HG03066 (cell line): ENCODE results near the gene STK32C.

Experiments
- ATAC-seq: cut with Tn5 transposase; IDR thresholded peaks from one replicate; pipeline ENCODE4 v1.9.1; 2021; ENCODE audit warnings: low read depth; ENCODE audit not compliant: unreplicated experiment

Gene STK32C

GRCh38 chr10:132203256-132204077 is 104.3 kb downstream of the STK32C start:
- ATAC-seq, result no peak

DNA sequence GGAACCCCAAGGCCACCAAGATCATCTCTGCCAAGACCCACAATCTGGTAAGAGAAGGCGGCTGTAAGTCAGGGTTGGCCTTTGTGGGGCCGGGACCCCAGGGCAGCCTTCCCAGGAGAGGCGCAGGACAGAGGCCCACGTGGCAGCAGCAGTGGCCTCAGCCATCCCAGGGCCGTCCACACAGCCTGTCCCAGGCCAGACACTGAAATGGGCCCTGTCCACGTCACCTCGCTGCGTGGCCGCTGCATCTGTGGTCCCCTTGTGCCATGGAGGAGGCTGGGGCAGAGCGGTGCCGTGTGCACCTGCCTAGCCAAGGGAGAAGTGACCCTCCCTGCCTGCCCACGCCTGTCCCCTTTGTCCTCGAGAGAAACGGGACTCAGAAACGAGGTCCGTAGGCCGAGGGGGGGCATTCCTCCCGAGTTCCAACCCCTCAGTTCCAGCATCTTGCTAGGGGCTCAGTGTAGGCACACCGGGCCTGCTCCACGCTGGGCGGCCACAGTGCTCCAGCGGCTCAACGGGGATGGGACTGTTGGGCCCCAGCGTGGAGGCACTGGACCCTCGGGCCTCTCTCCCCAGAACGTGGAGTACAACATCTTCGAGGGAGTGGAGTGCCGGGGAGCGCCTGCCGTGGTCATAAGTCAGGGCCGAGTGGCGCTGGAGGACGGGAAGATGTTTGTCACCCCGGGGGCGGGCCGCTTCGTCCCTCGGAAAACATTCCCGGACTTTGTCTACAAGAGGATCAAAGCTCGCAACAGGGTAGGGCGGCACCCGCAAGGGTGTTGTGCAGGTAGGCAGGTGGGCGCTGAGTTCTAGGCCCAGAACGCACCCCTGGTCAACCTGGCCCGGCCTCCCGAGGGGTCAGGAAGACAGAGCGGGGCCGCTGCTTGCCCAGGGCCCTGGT is 105.4 kb downstream of the STK32C start:
- no peak for ATAC-seq

GRCh38 chr10:132201111-132201969 is 106.4 kb downstream of the STK32C start:
- no peak for ATAC-seq

- no peak for ATAC-seq
These were observed 107.2 kb downstream of the STK32C start for GRCh38 chr10:132200344-132201110.

DNA sequence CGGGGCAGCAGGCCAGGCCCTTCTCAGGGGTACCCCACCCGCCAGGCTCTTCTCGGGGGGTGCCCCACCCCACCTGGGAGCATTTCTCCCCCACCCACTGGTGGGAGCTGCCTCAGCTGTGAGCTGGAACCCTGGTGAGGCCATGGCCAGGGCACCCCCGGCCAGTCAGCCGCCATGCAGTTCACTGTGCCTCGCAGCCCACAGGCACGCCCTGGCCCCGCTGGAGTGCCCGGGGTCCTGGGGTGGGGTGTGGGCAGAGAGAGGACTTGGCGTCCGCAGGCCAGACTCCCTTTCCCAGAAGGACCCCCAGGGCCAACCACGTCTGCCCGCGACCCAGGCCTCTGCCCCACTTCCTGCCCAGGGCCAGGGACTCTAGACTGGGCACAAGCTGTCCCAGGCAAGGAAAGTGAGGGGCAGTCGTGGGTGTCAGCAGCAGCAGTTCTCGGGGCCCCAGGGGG is 107.9 kb downstream of the STK32C start:
- ATAC-seq, result no peak

- ATAC-seq, result no peak
These were observed 108.4 kb downstream of the STK32C start for GRCh38 chr10:132199268-132199853.

DNA sequence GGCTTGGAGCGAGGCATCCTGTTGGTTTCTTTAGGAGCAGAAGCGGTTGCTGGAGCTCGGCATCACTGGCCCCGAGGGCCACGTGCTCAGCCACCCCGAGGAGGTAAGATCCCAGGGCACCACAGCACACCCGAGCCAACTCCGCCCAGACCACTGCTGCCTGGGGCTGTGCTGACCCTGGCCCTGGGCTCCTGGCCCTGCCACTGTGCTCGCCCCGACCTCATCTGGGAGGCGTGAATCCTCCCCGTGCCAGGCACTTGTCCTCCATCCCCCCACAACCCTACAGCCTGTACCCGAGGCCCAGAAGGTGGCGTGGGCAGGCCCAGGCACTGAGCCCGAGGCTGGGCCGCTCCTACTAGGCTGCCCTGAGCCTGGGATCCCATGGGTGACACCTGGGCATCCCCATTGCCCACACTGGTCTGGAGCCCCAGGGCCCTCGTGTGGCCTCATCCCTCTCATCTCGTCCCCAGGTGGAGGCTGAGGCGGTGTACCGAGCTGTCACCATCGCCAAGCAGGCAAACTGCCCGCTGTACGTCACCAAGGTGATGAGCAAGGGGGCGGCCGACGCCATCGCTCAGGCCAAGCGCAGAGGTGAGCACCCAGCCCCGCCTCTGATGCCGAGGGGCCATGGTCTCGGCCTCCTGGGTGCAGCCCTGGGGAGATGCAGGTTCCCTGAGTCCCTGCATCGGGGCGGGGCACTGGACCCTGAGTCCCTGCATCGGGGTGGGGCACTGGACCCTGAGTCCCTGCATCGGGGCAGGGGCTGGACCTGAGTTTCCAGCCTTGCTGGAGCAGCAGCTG is 109.2 kb downstream of the STK32C start:
- ATAC-seq, result no peak

DNA sequence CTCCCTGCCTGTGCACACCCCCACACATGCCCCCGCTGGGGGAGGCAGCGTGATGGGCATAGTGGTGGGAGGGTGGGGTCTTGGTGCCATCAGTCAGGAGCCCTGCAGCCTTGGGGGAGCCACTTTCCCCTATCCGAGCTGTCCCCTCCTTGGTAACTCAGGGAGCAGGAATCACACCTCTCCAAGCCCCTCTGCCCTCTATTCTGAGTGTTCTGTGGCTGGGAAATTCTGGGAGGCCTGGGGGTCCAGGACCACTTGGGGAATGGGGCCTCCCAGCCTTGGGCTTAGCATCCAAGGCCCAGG is 109.7 kb downstream of the STK32C start:
- ATAC-seq, result no peak

GRCh38 chr10:132197271-132198067 is 110.3 kb downstream of the STK32C start:
- no peak for ATAC-seq

DNA sequence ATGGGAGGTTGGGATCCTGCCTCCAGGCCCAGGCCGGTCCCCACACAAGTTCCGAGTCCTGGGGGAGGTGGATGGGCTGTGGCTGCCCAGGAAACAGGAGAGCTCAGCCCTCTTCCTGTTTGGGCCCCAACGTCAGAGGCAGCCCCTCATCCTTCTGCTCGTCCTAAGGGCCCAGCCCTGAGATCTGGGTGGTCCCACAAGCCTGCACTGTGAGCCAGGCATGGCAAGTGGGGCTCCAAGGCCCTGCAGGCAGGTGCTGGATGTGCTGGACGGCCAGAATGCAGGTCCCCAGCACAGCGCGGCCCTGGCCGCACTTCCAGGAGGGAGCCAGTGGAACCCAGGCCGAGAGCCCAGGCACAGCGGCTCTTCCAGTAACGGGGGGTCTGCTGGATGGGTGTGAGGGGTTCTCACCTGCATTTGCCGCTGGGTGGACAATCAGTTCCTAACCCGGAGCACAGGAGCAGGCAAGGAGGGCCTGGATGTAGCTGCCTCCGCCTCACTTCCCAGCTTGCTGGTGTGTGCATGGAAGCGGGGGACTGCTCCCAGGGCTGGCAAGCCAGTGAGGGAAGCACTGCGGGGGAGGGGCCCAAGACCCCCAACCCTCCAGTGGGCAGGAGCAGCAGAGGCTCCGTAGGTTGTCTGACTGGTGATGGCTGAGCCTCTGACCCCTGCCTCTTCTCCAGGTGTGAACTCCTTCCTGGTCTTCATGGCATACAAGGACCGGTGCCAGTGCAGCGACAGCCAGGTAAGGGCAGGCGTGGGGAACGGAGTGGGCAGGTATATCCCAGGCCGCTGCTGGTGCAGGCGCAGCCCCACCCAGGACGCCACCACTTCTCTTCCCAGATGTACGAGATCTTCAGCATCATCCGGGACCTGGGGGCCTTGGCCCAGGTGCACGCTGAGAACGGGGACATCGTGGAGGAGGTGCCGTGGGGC is 111.3 kb downstream of the STK32C start:
- no peak for ATAC-seq

DNA sequence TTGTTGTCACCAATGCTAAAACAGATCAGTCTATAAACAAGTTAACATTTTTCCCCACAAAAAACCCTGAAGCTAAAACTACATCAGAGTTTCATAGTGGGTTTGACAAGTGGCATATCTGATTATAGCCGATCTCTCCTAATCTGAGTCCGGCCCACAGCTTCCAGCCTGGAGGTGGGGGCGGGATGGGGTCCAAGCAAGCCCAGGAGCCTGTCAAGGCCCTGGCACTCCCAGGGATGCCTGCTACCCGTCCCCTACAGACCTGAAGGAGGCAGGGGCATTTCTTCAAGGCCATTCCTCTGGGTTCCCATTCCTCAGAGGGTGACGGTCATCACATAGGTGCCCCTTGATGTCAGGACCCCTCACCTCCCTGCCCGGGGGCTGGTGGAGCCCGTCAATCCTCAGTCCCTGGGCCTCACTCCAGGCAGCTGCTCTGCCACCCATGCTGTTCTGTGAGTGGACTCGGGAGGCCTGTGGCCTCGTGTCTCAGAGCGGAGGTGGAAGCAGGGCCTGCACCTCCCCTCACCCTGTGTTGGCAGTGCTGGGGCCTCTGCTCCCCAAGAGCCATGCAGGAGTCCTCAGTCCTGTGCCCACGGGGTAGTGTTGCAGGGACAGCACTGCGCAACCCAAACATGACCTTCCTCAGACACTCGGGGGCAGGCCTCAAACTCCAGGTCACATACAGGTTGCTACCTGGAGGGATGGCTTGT is 112.2 kb downstream of the STK32C start:
- ATAC-seq, result no peak

- no peak for ATAC-seq
These were observed 113.0 kb downstream of the STK32C start for GRCh38 chr10:132194726-132195125.

DNA sequence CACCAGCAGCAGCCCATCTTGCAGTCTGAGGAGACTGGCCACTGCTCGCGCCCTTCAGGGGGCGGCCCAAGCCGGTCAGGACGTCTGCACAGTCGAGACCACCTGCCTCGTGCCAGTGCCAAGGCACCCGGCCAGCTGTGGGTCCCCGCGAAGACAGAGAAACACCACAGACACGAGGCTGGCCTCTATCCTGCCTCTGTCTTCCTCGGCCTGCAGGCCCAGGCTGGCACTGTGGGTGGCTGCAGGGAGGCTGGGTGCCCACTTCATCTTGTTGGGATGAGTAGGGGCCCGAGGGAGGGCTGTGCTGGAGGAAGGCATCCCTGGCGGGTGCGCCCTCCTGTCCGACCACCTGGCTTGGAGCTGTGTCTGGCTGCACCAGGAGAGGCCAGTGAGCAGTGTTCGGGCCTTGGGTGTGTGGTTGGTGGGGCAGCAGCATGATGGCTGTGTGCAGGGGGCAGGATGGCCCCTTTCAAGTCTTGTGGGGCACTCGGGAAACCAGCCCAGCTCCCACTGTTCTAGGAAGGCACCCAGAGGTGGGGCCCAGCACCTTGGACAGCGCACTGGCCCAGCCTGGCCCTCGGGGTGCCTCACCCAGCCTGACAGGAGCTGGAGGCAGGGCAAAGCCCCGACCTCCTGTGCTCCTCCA is 113.7 kb downstream of the STK32C start:
- ATAC-seq, result no peak

GRCh38 chr10:132192991-132193665 is 114.6 kb downstream of the STK32C start:
- no peak for ATAC-seq
